LoVo (cell line): Measurements from ENCODE around the gene MFAP2.
"Not testable (repeated sequence)": the region's sequence is repeated elsewhere in the genome, so short reads cannot be mapped to it uniquely, and the experiment has no call there.

Source experiments
- DNase-seq: peaks from one replicate; pipeline ENCODE4 v3.0.0-alpha.2; 2016; ENCODE audit warnings: low spot score

Gene MFAP2

GRCh38 chr1:16929146-16930041 lies 51.0 kb downstream of the MFAP2 start:
- DNase-seq, result not testable (repeated sequence)

GRCh38 chr1:16927711-16928485 lies 52.5 kb downstream of the MFAP2 start:
- DNase-seq, result no peak

- no peak for DNase-seq
These were observed 53.2 kb downstream of the MFAP2 start for GRCh38 chr1:16927256-16927655.

GRCh38 chr1:16926491-16927073 lies 53.8 kb downstream of the MFAP2 start:
- DNase-seq, result no peak

DNA sequence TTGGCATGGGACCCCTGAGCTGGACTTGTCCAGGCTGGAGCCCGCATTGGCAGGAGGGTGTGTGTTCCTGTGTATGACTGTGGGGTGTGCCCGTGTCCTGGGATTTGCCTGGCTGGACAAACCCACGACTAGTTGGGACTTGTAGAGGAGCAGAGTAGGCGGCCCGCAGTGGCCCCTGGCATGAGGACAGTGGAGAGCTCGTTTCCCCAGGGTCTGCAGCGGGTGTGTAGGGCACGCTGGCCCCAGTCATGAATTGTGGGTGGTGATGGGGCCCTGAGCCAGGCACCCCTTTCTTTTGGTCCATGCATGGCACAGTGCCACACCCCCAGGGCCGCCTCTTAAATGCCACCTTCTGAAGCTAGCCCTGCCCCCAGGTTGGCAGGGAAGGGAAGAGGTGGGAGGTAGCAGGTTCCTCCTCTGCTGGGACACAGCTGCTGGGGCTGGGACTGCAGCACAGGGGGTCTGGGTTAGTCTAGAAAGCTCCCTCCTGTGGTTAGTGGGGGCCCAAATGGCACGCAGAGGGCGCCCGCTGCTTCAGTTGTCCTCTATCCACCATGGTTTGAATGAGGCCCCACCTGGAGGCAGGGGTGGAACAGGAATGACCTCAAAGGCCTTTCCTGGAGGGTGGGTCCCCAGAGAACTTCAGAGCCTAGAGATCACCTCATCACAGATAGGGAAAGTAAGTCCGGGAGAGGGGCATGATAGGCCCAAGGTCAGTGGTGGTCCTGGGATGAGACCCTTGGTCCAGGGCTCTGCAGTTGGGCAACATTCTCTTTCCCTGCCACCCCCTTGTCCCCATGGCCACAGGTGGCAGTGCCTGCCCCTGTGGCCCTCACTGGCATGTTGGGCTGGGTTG lies 54.6 kb downstream of the MFAP2 start:
- no peak for DNase-seq

DNA sequence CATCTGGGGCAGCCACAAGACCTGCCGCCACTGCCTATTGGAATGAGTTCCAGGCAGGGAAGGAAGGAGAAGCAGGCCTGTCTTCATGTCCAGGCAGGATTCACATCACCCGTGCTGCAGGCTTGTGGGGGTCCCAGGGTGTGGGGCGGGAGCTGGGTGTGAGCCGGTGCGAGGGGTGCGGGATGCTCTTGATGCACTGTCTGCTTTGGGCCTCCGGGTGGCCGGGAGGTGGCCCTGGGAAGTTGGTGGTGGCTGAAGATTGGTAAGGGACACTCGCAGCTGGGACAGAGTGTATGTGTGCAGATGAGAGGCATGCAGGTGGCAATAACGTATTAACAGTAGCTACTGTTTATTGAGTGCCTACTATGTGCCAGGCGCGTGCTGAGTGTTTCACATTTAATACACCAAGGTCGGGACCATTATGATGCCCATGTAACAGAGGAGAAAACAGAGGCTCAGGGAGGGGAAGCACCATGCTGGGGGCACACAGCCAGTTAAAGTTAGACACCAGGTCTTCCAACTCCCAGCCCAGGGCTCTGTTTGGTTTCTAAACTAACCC lies 55.4 kb downstream of the MFAP2 start:
- DNase-seq, result no peak
